WTC11 (cell line): ENCODE measurements around the gene EML6. TPM values are rescaled to one million over a fixed set of nuclear protein-coding genes. Genes with fewer than 3 reads are reported as not detected.
A peak's percentile ranks its signal among the peaks of the same experiment; 100 is the strongest.

Experiments used
- ATAC-seq: fragments of 200-7000 bp; cut with Tn5 transposase; 2 replicates; pipeline ENCODE4 v1.10.0; 2021; ENCODE audit warnings: mild to moderate bottlenecking, moderate library complexity
- CTCF ChIA-PET: fragments of 300-600 bp; sonication (Branson Sonifier 250); formaldehyde crosslinking; loops from one replicate; lab custom pipeline; 2021; ENCODE audit warnings: antibody characterized with exemption; lab: Charles Lee
- POLR2A ChIA-PET: fragments of 350-600 bp; sonication (Branson Sonifier 250); formaldehyde crosslinking; loops from one replicate; lab custom pipeline; 2021; ENCODE audit warnings: antibody characterized with exemption; lab: Charles Lee
- DNase-seq: peaks from one replicate; pipeline ENCODE4 v3.0.0; 2021; ENCODE audit warnings: low spot score
- H3K27ac Mint-ChIP-seq: 2 replicates; pipeline ENCODE4 v1.8.0; 2021; ENCODE audit warnings: mixed read lengths
- H3K27me3 Mint-ChIP-seq: 2 replicates; pipeline ENCODE4 v1.8.0; 2021; ENCODE audit warnings: low read depth, mild to moderate bottlenecking, moderate library complexity, mixed read lengths
- H3K36me3 Mint-ChIP-seq: 2 replicates; pipeline ENCODE4 v1.8.0; 2021; ENCODE audit warnings: mixed read lengths
- H3K4me1 Mint-ChIP-seq: 2 replicates; pipeline ENCODE4 v1.8.0; 2022; ENCODE audit warnings: mixed read lengths
- H3K4me3 Mint-ChIP-seq: 2 replicates; pipeline ENCODE4 v1.8.0; 2021; ENCODE audit warnings: mild to moderate bottlenecking, moderate library complexity, mixed read lengths
- H3K9me3 Mint-ChIP-seq: 2 replicates; pipeline ENCODE4 v1.8.0; 2021; ENCODE audit warnings: mixed read lengths
- CBFB ChIP-seq: sonication (generic); formaldehyde crosslinking; IDR thresholded peaks from 2 replicates; pipeline ENCODE4 v1.8.1; 2022; ENCODE audit warnings: mild to moderate bottlenecking, low read depth, missing genetic modification reagents
- CREB1 ChIP-seq: sonication (generic); formaldehyde crosslinking; IDR thresholded peaks from 2 replicates; pipeline ENCODE4 v1.8.0; 2023; ENCODE audit warnings: mild to moderate bottlenecking, missing genetic modification reagents
- CREM ChIP-seq: sonication (generic); formaldehyde crosslinking; IDR thresholded peaks from 2 replicates; pipeline ENCODE4 v1.8.1; 2022; ENCODE audit warnings: mild to moderate bottlenecking, missing genetic modification reagents, moderate library complexity
- EMX1 ChIP-seq: fragments of 250-450 bp; sonication (Bioruptor Pico); IDR thresholded peaks from 2 replicates; pipeline ENCODE4 v1.8.0; 2021; ENCODE audit warnings: mild to moderate bottlenecking
- FOXP1 ChIP-seq: sonication (generic); formaldehyde crosslinking; IDR thresholded peaks from 2 replicates; pipeline ENCODE4 v1.8.0; 2022; ENCODE audit warnings: missing genetic modification reagents, mild to moderate bottlenecking, moderate library complexity, borderline replicate concordance
- GABPB1 ChIP-seq: sonication (generic); formaldehyde crosslinking; IDR thresholded peaks from 2 replicates; pipeline ENCODE4 v1.8.1; 2023; ENCODE audit warnings: mild to moderate bottlenecking, missing genetic modification reagents
- GRHL2 ChIP-seq: fragments of 250-450 bp; sonication (Bioruptor Pico); IDR thresholded peaks from 2 replicates; pipeline ENCODE4 v1.8.0; 2022; ENCODE audit warnings: mild to moderate bottlenecking, moderate library complexity; ENCODE audit not compliant: insufficient replicate concordance, severe bottlenecking
- HMGA2 ChIP-seq: fragments of 250-450 bp; sonication (Bioruptor Pico); IDR thresholded peaks from 2 replicates; pipeline ENCODE4 v1.4.0; 2021; ENCODE audit warnings: mild to moderate bottlenecking, moderate library complexity
- MXD4 ChIP-seq: fragments of 250-450 bp; sonication (Bioruptor Pico); IDR thresholded peaks from 2 replicates; pipeline ENCODE4 v1.8.0; 2021; ENCODE audit warnings: mild to moderate bottlenecking, moderate library complexity, borderline replicate concordance
- NFATC4 ChIP-seq: fragments of 250-450 bp; sonication (Bioruptor Pico); IDR thresholded peaks from 2 replicates; pipeline ENCODE4 v1.9.0; 2021; ENCODE audit warnings: mild to moderate bottlenecking
- OVOL2 ChIP-seq: fragments of 250-450 bp; sonication (Bioruptor Pico); IDR thresholded peaks from 2 replicates; pipeline ENCODE4 v1.9.0; 2021; ENCODE audit warnings: mild to moderate bottlenecking, borderline replicate concordance
- PRRX2 ChIP-seq: fragments of 250-450 bp; sonication (Bioruptor Pico); IDR thresholded peaks from 2 replicates; pipeline ENCODE4 v1.8.0; 2021; ENCODE audit warnings: mild to moderate bottlenecking
- RORB ChIP-seq: fragments of 250-450 bp; sonication (Bioruptor Pico); IDR thresholded peaks from 2 replicates; pipeline ENCODE4 v1.9.0; 2021; ENCODE audit warnings: mild to moderate bottlenecking
- SP1 ChIP-seq: sonication (generic); formaldehyde crosslinking; conservative IDR thresholded peaks from 2 replicates; pipeline ENCODE4 v1.8.1; 2022; ENCODE audit warnings: missing genetic modification reagents
- ZNF232 ChIP-seq: sonication (generic); formaldehyde crosslinking; IDR thresholded peaks from 2 replicates; pipeline ENCODE4 v1.8.0; 2022; ENCODE audit warnings: mild to moderate bottlenecking, missing genetic modification reagents
- ZNF263 ChIP-seq: sonication (generic); formaldehyde crosslinking; IDR thresholded peaks from 2 replicates; pipeline ENCODE4 v1.8.1; 2022; ENCODE audit warnings: low read depth, mild to moderate bottlenecking, moderate library complexity, missing genetic modification reagents
- ZNF317 ChIP-seq: sonication (generic); formaldehyde crosslinking; IDR thresholded peaks from 2 replicates; pipeline ENCODE4 v1.8.1; 2023; ENCODE audit warnings: low read depth, mild to moderate bottlenecking, moderate library complexity, missing genetic modification reagents, borderline replicate concordance
- ZNF416 ChIP-seq: fragments of 250-450 bp; sonication (Bioruptor Pico); IDR thresholded peaks from 2 replicates; pipeline ENCODE4 v1.9.0; 2021; ENCODE audit warnings: mild to moderate bottlenecking, inconsistent platforms
- total RNA-seq: library from RNA; stranded (reverse); gene quantifications from 3 replicates; pipeline ENCODE4 v1.2.3, GENCODE V29; 2021
- TF ChIP-seq, protein P1 (sequence below): sonication (generic); formaldehyde crosslinking; conservative IDR thresholded peaks from 2 replicates; pipeline ENCODE4 v1.8.1; 2022; ENCODE audit warnings: mild to moderate bottlenecking, missing genetic modification reagents
- TF ChIP-seq, protein P2 (sequence below): sonication (generic); formaldehyde crosslinking; IDR thresholded peaks from 2 replicates; pipeline ENCODE4 v1.8.1; 2023; ENCODE audit warnings: mild to moderate bottlenecking, missing genetic modification reagents, moderate library complexity
- TF ChIP-seq, protein P3 (sequence below): sonication (generic); formaldehyde crosslinking; IDR thresholded peaks from 2 replicates; pipeline ENCODE4 v1.8.1; 2022; ENCODE audit warnings: low read depth, mild to moderate bottlenecking, moderate library complexity, missing genetic modification reagents, borderline replicate concordance
- TF ChIP-seq, protein P4 (sequence below): sonication (generic); formaldehyde crosslinking; IDR thresholded peaks from 2 replicates; pipeline ENCODE4 v1.8.1; 2023; ENCODE audit warnings: mild to moderate bottlenecking, missing genetic modification reagents
- TF ChIP-seq, protein P5 (sequence below): sonication (generic); formaldehyde crosslinking; IDR thresholded peaks from 2 replicates; pipeline ENCODE4 v1.8.0; 2022; ENCODE audit warnings: mild to moderate bottlenecking, missing genetic modification reagents
- TF ChIP-seq, protein P6 (sequence below): sonication (generic); formaldehyde crosslinking; IDR thresholded peaks from 2 replicates; pipeline ENCODE4 v1.8.1; 2022; ENCODE audit warnings: mild to moderate bottlenecking, moderate library complexity, missing genetic modification reagents
- TF ChIP-seq, protein P7 (sequence below): fragments of 250-450 bp; sonication (Bioruptor Pico); IDR thresholded peaks from 2 replicates; pipeline ENCODE4 v1.9.0; 2021; ENCODE audit warnings: mild to moderate bottlenecking

Gene EML6
- total RNA-seq, 1 experiment from 2014 or later: 2.1 TPM

DNA sequence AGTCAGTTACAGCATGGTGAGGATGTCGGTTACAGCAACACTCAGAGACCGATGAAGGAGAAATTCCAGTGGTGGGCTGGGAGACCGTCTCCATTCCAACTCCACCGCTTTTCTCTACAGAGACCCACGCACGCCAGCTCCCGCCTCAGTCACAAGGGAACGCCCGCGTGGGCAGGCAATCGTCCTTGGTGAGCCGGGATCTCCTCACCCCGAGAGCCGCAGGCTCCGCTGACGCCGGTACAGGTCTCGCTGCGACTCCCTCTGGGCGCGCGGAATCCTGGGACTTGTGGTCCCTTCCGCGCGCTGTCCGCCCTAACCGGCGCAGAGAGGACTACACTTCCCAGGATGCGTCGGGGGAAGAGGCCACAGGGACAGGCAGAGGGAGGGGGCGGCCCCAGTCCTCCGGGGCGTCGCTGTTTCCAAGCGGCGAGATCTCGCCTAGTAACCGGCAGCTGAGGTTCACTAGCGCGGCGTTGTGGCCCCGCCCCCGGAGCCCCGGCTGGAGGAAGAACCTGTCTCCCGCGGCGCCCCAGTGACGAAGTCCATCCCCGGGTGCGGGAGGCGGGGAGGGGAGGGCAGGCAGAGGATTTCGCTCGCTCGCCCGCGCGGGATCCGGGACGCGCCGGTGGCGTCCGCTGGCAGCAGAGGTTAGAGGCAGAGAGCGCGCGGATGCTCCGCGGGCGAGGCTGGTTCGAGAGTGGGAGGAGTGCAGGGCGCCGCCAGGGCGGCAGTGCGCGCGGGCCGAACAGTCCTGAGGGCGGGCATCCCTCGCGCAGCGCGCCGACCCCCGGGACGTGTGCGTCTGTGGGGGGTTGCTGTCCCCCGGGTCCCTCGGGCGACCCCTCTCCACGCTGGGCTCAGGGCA lies at the start of gene EML6 (continued):
- TF ChIP-seq PRRX2 (no peak), CREB1 (CRISPR knock-in tag) (0 out of 2 replicates have a peak, but pooled peaks have one; percentile 31), GABPB1 (CRISPR knock-in tag) (0 out of 2 replicates have a peak, but pooled peaks have one; percentile 10), SP1 (CRISPR knock-in tag) (peak; percentile 83), HMGA2 (no peak), ZNF263 (CRISPR knock-in tag) (no peak), ZNF232 (peak; percentile 54; the same call in 1 of the 2 replicates), EMX1 (no peak), ZNF317 (CRISPR knock-in tag) (no peak), MXD4 (CRISPR knock-in tag) (no peak), NFATC4 (CRISPR knock-in tag) (no peak), CBFB (no peak), ZNF416 (CRISPR knock-in tag) (0 out of 2 replicates have a peak, but pooled peaks have one; percentile 71), FOXP1 (no peak), CREM (CRISPR knock-in tag) (peak; percentile 46; the same call in 1 of the 2 replicates), GRHL2 (CRISPR knock-in tag) (no peak), RORB (CRISPR knock-in tag) (no peak)
- TF ChIP-seq, protein P1, sequence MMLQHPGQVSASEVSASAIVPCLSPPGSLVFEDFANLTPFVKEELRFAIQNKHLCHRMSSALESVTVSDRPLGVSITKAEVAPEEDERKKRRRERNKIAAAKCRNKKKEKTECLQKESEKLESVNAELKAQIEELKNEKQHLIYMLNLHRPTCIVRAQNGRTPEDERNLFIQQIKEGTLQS (CRISPR knock-in tag): no peak
- TF ChIP-seq, protein P2, sequence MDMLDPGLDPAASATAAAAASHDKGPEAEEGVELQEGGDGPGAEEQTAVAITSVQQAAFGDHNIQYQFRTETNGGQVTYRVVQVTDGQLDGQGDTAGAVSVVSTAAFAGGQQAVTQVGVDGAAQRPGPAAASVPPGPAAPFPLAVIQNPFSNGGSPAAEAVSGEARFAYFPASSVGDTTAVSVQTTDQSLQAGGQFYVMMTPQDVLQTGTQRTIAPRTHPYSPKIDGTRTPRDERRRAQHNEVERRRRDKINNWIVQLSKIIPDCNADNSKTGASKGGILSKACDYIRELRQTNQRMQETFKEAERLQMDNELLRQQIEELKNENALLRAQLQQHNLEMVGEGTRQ (CRISPR knock-in tag): 0 out of 2 replicates have a peak, but pooled peaks have one; percentile 42
- TF ChIP-seq, protein P3, sequence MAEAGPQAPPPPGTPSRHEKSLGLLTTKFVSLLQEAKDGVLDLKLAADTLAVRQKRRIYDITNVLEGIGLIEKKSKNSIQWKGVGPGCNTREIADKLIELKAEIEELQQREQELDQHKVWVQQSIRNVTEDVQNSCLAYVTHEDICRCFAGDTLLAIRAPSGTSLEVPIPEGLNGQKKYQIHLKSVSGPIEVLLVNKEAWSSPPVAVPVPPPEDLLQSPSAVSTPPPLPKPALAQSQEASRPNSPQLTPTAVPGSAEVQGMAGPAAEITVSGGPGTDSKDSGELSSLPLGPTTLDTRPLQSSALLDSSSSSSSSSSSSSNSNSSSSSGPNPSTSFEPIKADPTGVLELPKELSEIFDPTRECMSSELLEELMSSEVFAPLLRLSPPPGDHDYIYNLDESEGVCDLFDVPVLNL (CRISPR knock-in tag): no peak
- TF ChIP-seq, protein P4, sequence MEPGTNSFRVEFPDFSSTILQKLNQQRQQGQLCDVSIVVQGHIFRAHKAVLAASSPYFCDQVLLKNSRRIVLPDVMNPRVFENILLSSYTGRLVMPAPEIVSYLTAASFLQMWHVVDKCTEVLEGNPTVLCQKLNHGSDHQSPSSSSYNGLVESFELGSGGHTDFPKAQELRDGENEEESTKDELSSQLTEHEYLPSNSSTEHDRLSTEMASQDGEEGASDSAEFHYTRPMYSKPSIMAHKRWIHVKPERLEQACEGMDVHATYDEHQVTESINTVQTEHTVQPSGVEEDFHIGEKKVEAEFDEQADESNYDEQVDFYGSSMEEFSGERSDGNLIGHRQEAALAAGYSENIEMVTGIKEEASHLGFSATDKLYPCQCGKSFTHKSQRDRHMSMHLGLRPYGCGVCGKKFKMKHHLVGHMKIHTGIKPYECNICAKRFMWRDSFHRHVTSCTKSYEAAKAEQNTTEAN (CRISPR knock-in tag): no peak
- TF ChIP-seq, protein P5, sequence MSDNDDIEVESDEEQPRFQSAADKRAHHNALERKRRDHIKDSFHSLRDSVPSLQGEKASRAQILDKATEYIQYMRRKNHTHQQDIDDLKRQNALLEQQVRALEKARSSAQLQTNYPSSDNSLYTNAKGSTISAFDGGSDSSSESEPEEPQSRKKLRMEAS: peak; percentile 57
- TF ChIP-seq, all 79 proteins: peak for 15

DNA sequence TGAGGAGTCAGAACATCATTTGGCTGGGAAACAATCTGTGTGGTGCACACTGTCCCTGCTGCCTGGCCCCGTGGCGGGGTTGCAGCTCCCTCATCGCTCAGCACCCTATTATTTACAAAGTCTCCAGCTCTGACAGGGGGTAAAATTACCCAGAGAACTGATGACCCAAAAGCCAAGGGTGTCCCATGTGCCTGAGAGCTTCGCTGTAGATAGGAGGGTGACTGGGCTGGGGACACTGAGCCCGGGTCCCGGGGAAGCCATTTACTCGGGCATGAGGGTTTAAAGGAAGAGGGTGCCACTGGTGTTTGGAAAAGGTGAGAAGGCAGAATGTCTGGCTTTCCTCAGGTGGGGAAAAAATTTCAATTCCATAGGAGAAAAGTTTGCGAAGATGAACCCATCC lies 48.2 kb upstream of the EML6 start:
- ATAC-seq (no peak), DNase-seq (no peak)
- Mint-ChIP-seq H3K9me3 (no peaks in the 10 kb centered on the region), H3K4me3 (no peak overlapping the region), H3K4me1 (peaks cover 17% of the 10 kb centered on the region), H3K36me3 (peaks cover 9% of the 10 kb centered on the region), H3K27me3 (no peaks in the 10 kb centered on the region), H3K27ac (no peak overlapping the region)
- TF ChIP-seq, protein P6, sequence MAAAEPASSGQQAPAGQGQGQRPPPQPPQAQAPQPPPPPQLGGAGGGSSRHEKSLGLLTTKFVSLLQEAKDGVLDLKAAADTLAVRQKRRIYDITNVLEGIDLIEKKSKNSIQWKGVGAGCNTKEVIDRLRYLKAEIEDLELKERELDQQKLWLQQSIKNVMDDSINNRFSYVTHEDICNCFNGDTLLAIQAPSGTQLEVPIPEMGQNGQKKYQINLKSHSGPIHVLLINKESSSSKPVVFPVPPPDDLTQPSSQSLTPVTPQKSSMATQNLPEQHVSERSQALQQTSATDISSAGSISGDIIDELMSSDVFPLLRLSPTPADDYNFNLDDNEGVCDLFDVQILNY (CRISPR knock-in tag): no peak
- no peak for TF ChIP-seq OVOL2 (CRISPR knock-in tag)
- TF ChIP-seq, protein P1 (CRISPR knock-in tag): no peak
- TF ChIP-seq, protein P7, sequence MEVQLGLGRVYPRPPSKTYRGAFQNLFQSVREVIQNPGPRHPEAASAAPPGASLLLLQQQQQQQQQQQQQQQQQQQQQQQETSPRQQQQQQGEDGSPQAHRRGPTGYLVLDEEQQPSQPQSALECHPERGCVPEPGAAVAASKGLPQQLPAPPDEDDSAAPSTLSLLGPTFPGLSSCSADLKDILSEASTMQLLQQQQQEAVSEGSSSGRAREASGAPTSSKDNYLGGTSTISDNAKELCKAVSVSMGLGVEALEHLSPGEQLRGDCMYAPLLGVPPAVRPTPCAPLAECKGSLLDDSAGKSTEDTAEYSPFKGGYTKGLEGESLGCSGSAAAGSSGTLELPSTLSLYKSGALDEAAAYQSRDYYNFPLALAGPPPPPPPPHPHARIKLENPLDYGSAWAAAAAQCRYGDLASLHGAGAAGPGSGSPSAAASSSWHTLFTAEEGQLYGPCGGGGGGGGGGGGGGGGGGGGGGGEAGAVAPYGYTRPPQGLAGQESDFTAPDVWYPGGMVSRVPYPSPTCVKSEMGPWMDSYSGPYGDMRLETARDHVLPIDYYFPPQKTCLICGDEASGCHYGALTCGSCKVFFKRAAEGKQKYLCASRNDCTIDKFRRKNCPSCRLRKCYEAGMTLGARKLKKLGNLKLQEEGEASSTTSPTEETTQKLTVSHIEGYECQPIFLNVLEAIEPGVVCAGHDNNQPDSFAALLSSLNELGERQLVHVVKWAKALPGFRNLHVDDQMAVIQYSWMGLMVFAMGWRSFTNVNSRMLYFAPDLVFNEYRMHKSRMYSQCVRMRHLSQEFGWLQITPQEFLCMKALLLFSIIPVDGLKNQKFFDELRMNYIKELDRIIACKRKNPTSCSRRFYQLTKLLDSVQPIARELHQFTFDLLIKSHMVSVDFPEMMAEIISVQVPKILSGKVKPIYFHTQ (CRISPR knock-in tag): no peak
- ChIA-PET POLR2A (no interaction called here), CTCF (interaction anchor here (0.6 to 8.7 kb wide), 7 partner anchors 9 to 568 kb away, joined by 3 to 70 read pairs (median 4); no protein-coding TSS in a partner anchor)
